HepG2 (cell line): ENCODE results near the gene ATAD2B. TPM values are rescaled to one million over a fixed set of nuclear protein-coding genes. Genes with fewer than 3 reads are reported as not detected.

Experiments used
- ATAC-seq: fragments of 200-7000 bp; cut with Tn5 transposase; 3 replicates; pipeline ENCODE4 v1.9.1; 2020; ENCODE audit warnings: mild to moderate bottlenecking, moderate library complexity
- BruUV-seq: library from RNA; stranded (reverse); fragments of 400-500 nt; replicated peaks from 2 replicates; lab custom pipeline; 2021; lab: Mats Ljungman, UMichigan
- CTCF ChIA-PET: fragments of 300-600 bp; formaldehyde crosslinking; extraction: SDS; loops from one replicate; lab custom pipeline; 2021; ENCODE audit warnings: low total read pairs, inconsistent platforms, low intra/inter-chr PET ratio; lab: Yijun Ruan, JAX
- POLR2A ChIA-PET: fragments of 350-600 bp; sonication (Branson Sonifier 250); formaldehyde crosslinking; loops from one replicate; lab custom pipeline; 2020; ENCODE audit warnings: antibody characterized with exemption, inconsistent platforms; lab: Yijun Ruan, JAX
- DNase-seq: peaks from one replicate; pipeline ENCODE4 v3.0.0-alpha.2; 2015; ENCODE audit warnings: low spot score
- FAIRE-seq: peaks from 3 replicates; lab custom pipeline; 2011; peaks lifted over from hg19 to GRCh38; lab: Jason Lieb, UNC
- H2AFZ ChIP-seq: one replicate; pipeline ENCODE4 v1.6.1; 2011; ENCODE audit warnings: low read length, inconsistent platforms
- H3K27ac ChIP-seq: fragments of 300-600 bp; 3 replicates; pipeline ENCODE4 v1.8.0; 2011; ENCODE audit warnings: mixed run types, mild to moderate bottlenecking, mixed read lengths, low read length, inconsistent platforms; ENCODE audit not compliant: insufficient read depth; ENCODE audit errors: extremely low read length
- H3K27me3 ChIP-seq, 2 experiments: fragments of 200-600 bp in 1 of 2; 2 replicates in 1 of 2; 3 replicates in 1 of 2; pipeline versions ENCODE4 v1.6.0 to v1.8.0; 2011; ENCODE audit warnings: low read length in 2 of 2, mild to moderate bottlenecking in 2 of 2, moderate library complexity in 2 of 2, inconsistent platforms in 1 of 2; ENCODE audit not compliant: insufficient read depth in 2 of 2, control insufficient read depth in 1 of 2
- H3K36me3 ChIP-seq, 2 experiments: fragments of 200-600 bp in 1 of 2; replicated peaks in 1 of 2; 2 replicates in 1 of 2; 3 replicates in 1 of 2; pipeline versions ENCODE4 v1.5.1 to v1.8.0; 2011; ENCODE audit warnings: low read length in 2 of 2, inconsistent platforms in 1 of 2; ENCODE audit not compliant: insufficient read depth in 2 of 2, control insufficient read depth in 1 of 2
- H3K4me1 ChIP-seq: 2 replicates; pipeline ENCODE4 v1.5.1; 2012; ENCODE audit warnings: low read length, inconsistent platforms; ENCODE audit not compliant: insufficient read depth
- H3K4me2 ChIP-seq: 2 replicates; pipeline ENCODE4 v1.6.0; 2011; ENCODE audit warnings: low read depth, low read length, inconsistent platforms
- H3K4me3 ChIP-seq, 3 experiments: fragments of 200-600 bp in 1 of 3; sonication (generic), shearing (Covaris generic) in 1 of 3; replicated peaks in 1 of 3; 2 replicates each; pipeline ENCODE4 v1.5.1; 2011 to 2016; ENCODE audit warnings: low read length in 3 of 3, inconsistent platforms in 2 of 3, low read depth in 2 of 3, mild to moderate bottlenecking in 2 of 3, control low read depth in 1 of 3, mixed read lengths in 1 of 3; ENCODE audit not compliant: insufficient read depth in 1 of 3
- H3K79me2 ChIP-seq: one replicate; pipeline ENCODE4 v1.6.1; 2011; ENCODE audit warnings: low read length, inconsistent platforms; ENCODE audit not compliant: insufficient read depth
- H3K9ac ChIP-seq: 2 replicates; pipeline ENCODE4 v1.6.0; 2011; ENCODE audit warnings: mild to moderate bottlenecking, low read depth, low read length, inconsistent platforms; ENCODE audit not compliant: insufficient read depth
- H3K9me3 ChIP-seq: 2 replicates; pipeline ENCODE4 v1.5.1; 2012; ENCODE audit warnings: mild to moderate bottlenecking, low read length
- H4K20me1 ChIP-seq: 2 replicates; pipeline ENCODE4 v1.6.0; 2011; ENCODE audit warnings: inconsistent platforms, mild to moderate bottlenecking, low read length, moderate library complexity; ENCODE audit not compliant: insufficient read depth
- CREB1 ChIP-seq, 2 experiments: fragments of 450-650 bp in 1 of 2; IDR thresholded peaks; 2 replicates each; pipeline ENCODE4 v1.6.1; 2016 to 2017; ENCODE audit warnings: control low read depth in 1 of 2, mild to moderate bottlenecking in 1 of 2, missing compliant biosample characterization in 1 of 2, missing genetic modification characterization in 1 of 2
- DNMT1 ChIP-seq: sonication (generic); formaldehyde crosslinking; IDR thresholded peaks from 2 replicates; pipeline ENCODE4 v1.5.1; 2020; ENCODE audit warnings: mild to moderate bottlenecking, missing genetic modification reagents
- KIAA2018 ChIP-seq: sonication (generic); formaldehyde crosslinking; IDR thresholded peaks from 2 replicates; pipeline ENCODE4 v1.5.0; 2020; ENCODE audit warnings: mild to moderate bottlenecking, missing genetic modification reagents, borderline replicate concordance
- PPARG ChIP-seq: conservative IDR thresholded peaks from 2 replicates; pipeline ENCODE4 v1.6.1; 2016; ENCODE audit warnings: missing biosample characterization, missing genetic modification reagents
- RFX1 ChIP-seq: fragments of 450-650 bp; IDR thresholded peaks from 2 replicates; pipeline ENCODE4 v1.6.1; 2017
- STAG1 ChIP-seq: sonication (generic); formaldehyde crosslinking; IDR thresholded peaks from 2 replicates; pipeline ENCODE4 v1.4.0; 2020; ENCODE audit warnings: missing genetic modification reagents
- TRIM24 ChIP-seq: sonication (generic); formaldehyde crosslinking; IDR thresholded peaks from 2 replicates; pipeline ENCODE4 v1.8.0; 2022; ENCODE audit warnings: mild to moderate bottlenecking, missing genetic modification reagents
- ZFP36L2 ChIP-seq: sonication (generic); formaldehyde crosslinking; IDR thresholded peaks from 2 replicates; pipeline ENCODE4 v1.4.0; 2020; ENCODE audit warnings: missing genetic modification reagents
- ZNF451 ChIP-seq: sonication (generic); formaldehyde crosslinking; IDR thresholded peaks from 2 replicates; pipeline ENCODE4 v1.5.0; 2020; ENCODE audit warnings: mild to moderate bottlenecking, missing genetic modification reagents
- ZNF839 ChIP-seq: sonication (generic); formaldehyde crosslinking; IDR thresholded peaks from 2 replicates; pipeline ENCODE4 v1.4.0; 2020; ENCODE audit warnings: missing genetic modification reagents, mild to moderate bottlenecking, borderline replicate concordance
- ZNF850 ChIP-seq: sonication (generic); formaldehyde crosslinking; conservative IDR thresholded peaks from 2 replicates; pipeline ENCODE4 v1.9.0; 2021; ENCODE audit warnings: mild to moderate bottlenecking, missing genetic modification reagents
- WGBS: methylation state at CpG from one replicate; pipeline ENCODE4 v1.1.6; 2017; ENCODE audit warnings: low lambda C conversion rate; 5-methylcytosine and 5-hydroxymethylcytosine counted together
- in situ Hi-C: cut with HindIII; loops from 2 replicates; pipeline ENCODE4 v1.10.0; 2017; ENCODE audit warnings: low pct_unique_long_range_greater_than_20kb; ENCODE audit not compliant: extremely low pct_ligation_motif_present
- intact Hi-C: fragments of 100-400 bp; cut with micrococcal nuclease; formaldehyde crosslinking; loops from one replicate; pipeline ENCODE4 v1.10.0; 2022; ENCODE audit not compliant: unreplicated experiment
- polyA plus RNA-seq, 8 experiments: library from polyadenylated mRNA; depleted of rRNA in 3 of 8; stranded (reverse) in 7 of 8; unstranded in 1 of 8; fragments of >200 nt; fragmentation: Illumina TruSeq in 4 of 8; extraction: Trizol in 4 of 8; gene quantifications; 2 replicates each; pipeline versions ENCODE4 v1.2.1 to v1.2.3, GENCODE V29; 2011 to 2016; ENCODE audit warnings: low read depth in 4 of 8, missing spikeins in 1 of 8, mixed read lengths in 1 of 8; ENCODE audit not compliant: insufficient read depth in 1 of 8
- total RNA-seq, 5 experiments: library from RNA; depleted of rRNA; stranded (reverse); fragments of >200 nt; fragmentation: Illumina TruSeq; extraction: Trizol; gene quantifications; 2 replicates each; pipeline ENCODE4 v1.2.3, GENCODE V29; 2016; ENCODE audit warnings: low read depth in 1 of 5
- TF ChIP-seq, protein P1 (sequence below): sonication (generic); formaldehyde crosslinking; IDR thresholded peaks from 2 replicates; pipeline ENCODE4 v1.8.1; 2022; ENCODE audit warnings: low read depth, mild to moderate bottlenecking, missing genetic modification reagents
- TF ChIP-seq, protein P2 (sequence below): sonication (generic); formaldehyde crosslinking; IDR thresholded peaks from 2 replicates; pipeline ENCODE4 v1.8.0; 2022; ENCODE audit warnings: mild to moderate bottlenecking, missing genetic modification reagents, moderate library complexity

Gene ATAD2B
- total and polyA plus RNA-seq, 2 of the 13 experiments (the other 11 are each of a cell fraction or from before 2014, with no cell fraction given) = 5.3 to 22.2 TPM

- no peaks in the 10 kb centered on the region for H4K20me1 ChIP-seq
- no TSS peak for BruUV-seq
- no peak for DNase-seq
- no peak overlapping the region for H3K27ac ChIP-seq
- intact Hi-C loops = no loop called here
- no peak overlapping the region for H3K4me3 ChIP-seq
- ChIA-PET CTCF (no interaction called here), POLR2A (no interaction called here)
- H3K9me3 ChIP-seq = no peaks in the 10 kb centered on the region
- H3K79me2 ChIP-seq = no peaks in the 10 kb centered on the region
- H2AFZ ChIP-seq = no peak overlapping the region
- ATAC-seq = no peak
- no peak overlapping the region for H3K4me2 ChIP-seq
- no peaks in the 10 kb centered on the region for H3K36me3 ChIP-seq
- no peak for FAIRE-seq
- whole genome bisulfite sequencing = 91% methylated on average over 9 of the region's 9 CpGs
- no peaks in the 10 kb centered on the region for H3K4me1 ChIP-seq
- TF ChIP-seq RFX1 (no peak), ZNF850 (CRISPR knock-in tag) (no peak), STAG1 (CRISPR knock-in tag) (no peak), PPARG (CRISPR knock-in tag) (no peak), TRIM24 (CRISPR knock-in tag) (no peak), CREB1 (IDR thresholded peaks at IDR 0.05) (no peak), CREB1 (CRISPR knock-in tag; IDR thresholded peaks at IDR 0.05) (no peak), ZNF451 (no peak), ZFP36L2 (no peak), DNMT1 (CRISPR knock-in tag) (no peak), ZNF839 (CRISPR knock-in tag) (no peak), KIAA2018 (CRISPR knock-in tag) (no peak)
- TF ChIP-seq, protein P1, sequence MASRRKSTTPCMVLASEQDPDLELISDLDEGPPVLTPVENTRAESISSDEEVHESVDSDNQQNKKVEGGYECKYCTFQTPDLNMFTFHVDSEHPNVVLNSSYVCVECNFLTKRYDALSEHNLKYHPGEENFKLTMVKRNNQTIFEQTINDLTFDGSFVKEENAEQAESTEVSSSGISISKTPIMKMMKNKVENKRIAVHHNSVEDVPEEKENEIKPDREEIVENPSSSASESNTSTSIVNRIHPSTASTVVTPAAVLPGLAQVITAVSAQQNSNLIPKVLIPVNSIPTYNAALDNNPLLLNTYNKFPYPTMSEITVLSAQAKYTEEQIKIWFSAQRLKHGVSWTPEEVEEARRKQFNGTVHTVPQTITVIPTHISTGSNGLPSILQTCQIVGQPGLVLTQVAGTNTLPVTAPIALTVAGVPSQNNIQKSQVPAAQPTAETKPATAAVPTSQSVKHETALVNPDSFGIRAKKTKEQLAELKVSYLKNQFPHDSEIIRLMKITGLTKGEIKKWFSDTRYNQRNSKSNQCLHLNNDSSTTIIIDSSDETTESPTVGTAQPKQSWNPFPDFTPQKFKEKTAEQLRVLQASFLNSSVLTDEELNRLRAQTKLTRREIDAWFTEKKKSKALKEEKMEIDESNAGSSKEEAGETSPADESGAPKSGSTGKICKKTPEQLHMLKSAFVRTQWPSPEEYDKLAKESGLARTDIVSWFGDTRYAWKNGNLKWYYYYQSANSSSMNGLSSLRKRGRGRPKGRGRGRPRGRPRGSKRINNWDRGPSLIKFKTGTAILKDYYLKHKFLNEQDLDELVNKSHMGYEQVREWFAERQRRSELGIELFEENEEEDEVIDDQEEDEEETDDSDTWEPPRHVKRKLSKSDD (CRISPR knock-in tag) = no peak
- TF ChIP-seq, protein P2, sequence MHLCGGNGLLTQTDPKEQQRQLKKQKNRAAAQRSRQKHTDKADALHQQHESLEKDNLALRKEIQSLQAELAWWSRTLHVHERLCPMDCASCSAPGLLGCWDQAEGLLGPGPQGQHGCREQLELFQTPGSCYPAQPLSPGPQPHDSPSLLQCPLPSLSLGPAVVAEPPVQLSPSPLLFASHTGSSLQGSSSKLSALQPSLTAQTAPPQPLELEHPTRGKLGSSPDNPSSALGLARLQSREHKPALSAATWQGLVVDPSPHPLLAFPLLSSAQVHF = no peak
- H3K27me3 ChIP-seq = no peaks in the 10 kb centered on the region
- H3K9ac ChIP-seq = no peak overlapping the region
- in situ Hi-C loops = no loop called here
These were observed 219.8 kb downstream of the ATAD2B start for GRCh38 chr2:23707096-23707495.
